ENCODE measurements around the gene PIK3C2G.
"Not testable (repeated sequence)": the region's sequence is repeated elsewhere in the genome, so short reads cannot be mapped to it uniquely, and the experiment has no call there.

PIK3C2G gene

GRCh38 chr12:18644564-18644963 lies 383.2 kb downstream of the PIK3C2G start:
- no peak for DNase-seq (ENCODE audit: low spot score)

DNA sequence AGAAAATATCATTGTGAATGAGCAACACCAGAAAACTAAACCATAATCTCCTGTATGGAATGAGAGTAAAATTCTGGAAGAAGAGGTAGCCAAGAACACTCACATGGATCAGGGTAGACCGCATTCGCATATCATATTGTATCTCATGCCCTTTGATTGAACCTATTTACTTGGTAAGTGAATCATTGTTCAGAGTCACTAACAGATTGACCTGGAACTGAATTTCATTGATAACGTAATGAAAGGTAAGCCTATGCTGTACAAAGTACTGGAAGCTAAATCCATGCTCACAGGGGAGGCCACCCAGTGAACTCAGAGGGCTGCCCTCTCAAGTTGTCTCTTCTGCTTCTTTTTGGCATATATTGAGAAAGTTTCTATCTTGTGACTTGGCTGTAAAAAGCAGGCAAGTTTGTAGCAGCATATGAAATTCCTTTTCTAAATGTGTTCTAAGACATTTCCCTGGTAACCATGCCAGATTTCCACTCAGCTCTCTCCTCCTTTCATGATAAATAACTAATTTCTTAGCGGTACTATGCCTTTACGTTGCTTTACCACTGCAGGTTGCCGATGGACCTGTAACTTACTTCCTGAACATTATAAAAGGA lies 385.1 kb downstream of the PIK3C2G start:
- DNase-seq (ENCODE audit: low spot score) = no peak

- DNase-seq (ENCODE audit: low spot score) = no peak
Observed at GRCh38 chr12:18651525-18651924, 390.2 kb downstream of the PIK3C2G start.

DNA sequence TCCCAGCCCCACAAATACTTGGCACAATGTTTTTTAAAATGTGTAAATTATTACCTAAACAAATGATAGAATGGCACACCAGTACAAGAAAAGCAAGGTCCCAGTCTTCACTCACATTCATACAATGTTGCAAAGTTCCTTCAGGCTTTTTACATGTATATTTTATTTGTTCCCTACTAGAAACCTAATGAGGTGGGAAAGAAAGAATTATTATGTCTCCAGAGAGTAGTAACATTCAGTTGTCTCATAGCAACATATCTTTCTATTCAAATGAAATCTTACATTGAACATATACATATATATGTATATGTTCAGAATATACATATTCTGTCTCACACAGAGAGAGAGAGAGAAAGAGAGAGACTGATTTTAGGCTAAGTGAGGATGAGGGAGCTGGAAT lies 391.3 kb downstream of the PIK3C2G start:
- DNase-seq (ENCODE audit: low spot score) = no peak

DNA sequence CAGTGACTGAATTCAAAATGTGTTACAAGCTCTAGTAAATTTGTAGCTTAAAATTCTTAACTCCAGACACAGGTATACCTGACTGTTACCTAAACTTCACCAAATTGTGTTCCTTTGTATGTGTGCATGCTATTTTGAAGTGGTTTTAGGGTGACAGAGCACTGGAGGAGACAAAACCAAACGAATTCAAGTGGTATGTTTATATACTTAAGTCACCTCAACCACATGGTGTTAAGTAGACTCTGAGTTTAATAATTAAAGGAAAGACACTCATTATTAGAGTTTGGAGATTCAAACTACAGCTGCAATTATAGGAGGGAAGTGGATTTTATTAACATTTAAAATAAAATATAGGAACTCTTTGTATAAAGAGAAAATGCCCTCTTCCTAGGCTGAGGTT lies 392.1 kb downstream of the PIK3C2G start:
- no peak for DNase-seq (ENCODE audit: low spot score)

GRCh38 chr12:18655351-18655750 lies 394.0 kb downstream of the PIK3C2G start:
- DNase-seq (ENCODE audit: low spot score) = no peak

GRCh38 chr12:18658179-18658578 lies 396.9 kb downstream of the PIK3C2G start:
- no peak for DNase-seq (ENCODE audit: low spot score)

- DNase-seq (ENCODE audit: low spot score) = no peak
Observed at GRCh38 chr12:18658829-18659228, 397.5 kb downstream of the PIK3C2G start.

DNA sequence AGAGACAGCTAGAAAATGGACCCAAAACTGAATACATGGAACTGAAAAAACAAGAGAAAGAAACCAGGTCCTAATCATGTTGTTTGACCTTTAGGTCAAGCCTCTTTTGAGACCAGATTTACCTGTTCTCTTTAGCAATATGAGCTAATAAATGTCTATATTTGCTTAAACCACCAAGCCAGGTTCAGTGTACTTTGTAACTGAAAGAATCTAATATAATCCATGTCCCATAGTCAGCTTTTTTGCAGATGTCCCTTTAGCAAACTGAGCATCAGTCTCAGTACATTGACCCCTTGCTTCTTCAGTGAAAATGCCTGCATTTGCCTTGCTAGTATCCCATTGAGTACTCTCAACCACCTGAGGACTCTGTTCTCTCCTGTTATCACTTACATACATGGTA lies 414.8 kb downstream of the PIK3C2G start:
- no peak for DNase-seq (ENCODE audit: low spot score)

DNA sequence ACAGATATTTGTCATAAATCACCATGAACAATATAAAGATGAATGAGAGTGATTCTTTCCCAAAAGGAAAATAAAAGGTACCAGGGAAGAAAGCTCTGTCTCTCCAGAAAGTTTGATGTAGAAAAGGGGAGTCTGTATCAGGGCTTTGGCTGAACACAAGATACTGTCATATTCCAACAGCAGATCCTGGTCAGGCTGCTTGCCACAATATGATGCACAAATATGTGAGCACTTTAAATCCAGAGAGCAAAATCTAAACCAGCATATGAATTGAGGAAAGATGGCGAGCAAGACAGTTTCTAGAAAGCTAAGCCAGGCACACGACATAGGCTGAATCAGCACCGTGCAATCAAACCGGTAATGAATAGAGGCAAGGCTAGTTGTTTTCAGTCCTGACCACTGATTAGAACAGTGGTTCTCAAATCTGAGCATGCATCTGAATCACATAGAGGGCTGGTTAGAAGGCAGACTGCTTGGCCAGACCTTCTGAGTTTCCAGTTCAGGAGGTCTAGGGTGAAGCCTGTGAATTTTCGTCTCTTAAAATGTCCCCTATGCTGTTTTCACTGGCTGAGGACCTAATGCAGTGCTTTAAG lies 415.8 kb downstream of the PIK3C2G start:
- no peak for DNase-seq (ENCODE audit: low spot score)

- no peak for DNase-seq (ENCODE audit: low spot score)
Observed at GRCh38 chr12:18681818-18682217, 420.5 kb downstream of the PIK3C2G start.

DNA sequence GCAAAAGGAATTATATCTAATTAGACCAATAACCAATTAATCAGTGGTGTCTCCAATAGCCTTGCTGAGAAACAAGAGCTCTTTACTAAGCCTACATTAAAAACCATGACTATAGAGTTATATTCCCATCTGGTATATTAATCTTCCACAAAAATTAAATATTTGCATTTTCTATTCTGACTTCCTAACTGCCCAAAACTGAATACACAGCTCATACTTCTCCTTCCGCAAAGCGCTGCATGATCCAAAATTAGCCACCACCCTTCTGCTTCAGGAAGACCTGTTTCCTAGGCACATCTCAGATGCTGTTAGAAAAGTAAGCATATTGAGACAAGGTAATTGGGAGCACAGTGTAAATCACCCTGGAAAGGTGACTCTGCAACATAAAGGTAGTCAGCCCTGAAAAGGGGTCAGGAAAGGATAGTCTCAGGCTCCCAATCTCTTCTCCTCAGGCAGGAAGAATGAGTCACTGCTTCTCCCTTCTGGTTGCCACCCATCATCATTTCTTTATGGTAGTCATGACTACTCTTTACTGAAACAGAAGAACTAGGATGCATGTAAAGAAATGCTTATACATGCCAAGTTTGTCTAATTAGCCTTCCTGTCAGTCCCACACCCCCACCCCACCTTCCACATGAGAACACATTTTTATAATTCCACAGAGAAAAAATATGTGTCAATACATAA lies 422.2 kb downstream of the PIK3C2G start:
- DNase-seq (ENCODE audit: low spot score) = no peak

DNA sequence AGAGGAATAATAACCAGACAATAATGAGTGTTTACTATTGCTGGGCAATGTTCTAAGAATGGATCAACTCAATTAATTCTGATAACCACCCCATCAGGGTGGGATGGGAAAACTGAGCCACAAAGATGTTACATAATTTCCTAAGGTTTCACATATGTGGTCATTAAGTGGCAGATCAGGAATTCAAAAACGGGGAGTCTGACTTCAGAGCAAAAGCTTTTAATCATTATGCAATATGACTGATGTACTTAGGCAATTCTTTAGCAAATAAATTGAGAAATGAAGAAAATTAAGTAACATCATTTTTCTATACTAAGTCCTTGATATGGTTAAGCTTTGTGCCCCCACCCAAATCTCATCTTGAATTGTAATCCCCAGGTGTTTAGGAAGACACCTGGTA lies 423.1 kb downstream of the PIK3C2G start:
- no peak for DNase-seq (ENCODE audit: low spot score)

DNA sequence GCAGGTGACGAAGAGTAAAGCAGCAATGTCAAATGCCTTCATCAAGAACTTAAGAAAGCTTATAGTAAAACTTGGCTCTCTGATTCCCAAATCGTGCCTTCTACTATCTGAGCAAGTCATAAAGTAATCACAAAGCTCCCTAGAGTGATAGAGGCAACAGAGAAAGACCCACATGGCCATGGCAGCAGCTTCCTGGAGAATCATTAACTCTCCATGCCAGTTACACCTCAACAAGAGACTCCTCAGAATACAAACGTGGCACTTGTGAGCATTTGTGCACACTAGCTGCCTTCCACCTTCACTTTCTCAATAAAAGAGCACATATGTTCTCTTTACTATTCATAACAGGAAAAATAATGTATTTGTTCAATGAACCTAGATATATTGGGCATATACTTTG lies 428.5 kb downstream of the PIK3C2G start:
- DNase-seq (ENCODE audit: low spot score) = no peak

DNA sequence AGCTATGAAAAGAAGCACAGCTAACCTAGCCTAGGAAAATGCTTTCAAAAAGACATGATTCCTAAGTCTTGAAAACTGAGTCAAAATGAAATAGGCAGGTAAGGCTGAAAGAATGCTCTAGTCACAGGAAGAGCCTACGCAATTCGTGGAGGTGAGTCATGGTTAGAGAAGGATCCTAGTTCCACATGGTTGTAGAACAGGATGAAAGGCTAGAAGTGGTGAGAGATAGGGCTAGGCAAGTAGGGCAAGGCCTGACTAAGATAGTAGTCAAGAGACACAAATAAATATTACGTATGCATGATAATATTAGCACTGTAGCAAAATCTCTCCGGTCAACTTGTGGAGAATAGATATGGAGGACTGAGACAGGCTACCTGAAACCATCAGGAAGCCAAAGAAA lies 429.3 kb downstream of the PIK3C2G start:
- DNase-seq (ENCODE audit: low spot score) = no peak

GRCh38 chr12:18693986-18694385 lies 432.7 kb downstream of the PIK3C2G start:
- not testable (repeated sequence) for DNase-seq (ENCODE audit: low spot score)

DNA sequence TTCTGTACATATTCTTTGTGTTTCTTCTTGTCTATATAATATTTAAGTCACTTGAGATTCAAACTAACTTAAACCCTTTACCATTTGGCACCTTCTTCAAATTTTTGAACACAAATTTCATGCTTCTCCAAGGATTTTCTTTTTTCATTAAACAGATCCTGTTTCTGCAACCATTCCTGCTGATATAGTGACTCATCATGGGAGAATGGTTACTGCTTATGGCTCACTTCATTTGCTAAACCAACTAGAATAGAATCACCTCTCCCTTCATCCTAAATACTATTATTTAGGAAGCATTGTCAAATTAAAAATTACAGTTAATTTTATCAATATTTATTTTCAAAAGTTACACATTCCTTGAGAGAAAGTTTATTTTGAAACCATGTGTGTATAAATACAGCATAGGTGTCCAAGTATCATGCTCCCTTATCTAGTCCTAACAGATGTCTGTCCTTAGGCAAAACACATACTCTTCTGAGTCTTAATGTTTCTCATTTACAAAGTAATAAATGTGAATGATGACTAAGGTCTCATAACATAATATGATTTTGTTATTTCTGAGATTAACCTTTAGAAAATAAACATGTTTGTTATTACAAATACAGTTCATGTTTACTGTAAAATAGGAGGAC lies 435.8 kb downstream of the PIK3C2G start:
- DNase-seq (ENCODE audit: low spot score) = no peak

All from ecto neural progenitor cell (in vitro differentiated cells).